RKO (cell line): Measurements from ENCODE around the gene NDUFA7.
"Not testable (repeated sequence)": the region's sequence is repeated elsewhere in the genome, so short reads cannot be mapped to it uniquely, and the experiment has no call there.

Source experiments
- DNase-seq: peaks from one replicate; pipeline ENCODE4 v3.0.0-alpha.2; 2016; ENCODE audit warnings: low spot score

NDUFA7 gene

DNA sequence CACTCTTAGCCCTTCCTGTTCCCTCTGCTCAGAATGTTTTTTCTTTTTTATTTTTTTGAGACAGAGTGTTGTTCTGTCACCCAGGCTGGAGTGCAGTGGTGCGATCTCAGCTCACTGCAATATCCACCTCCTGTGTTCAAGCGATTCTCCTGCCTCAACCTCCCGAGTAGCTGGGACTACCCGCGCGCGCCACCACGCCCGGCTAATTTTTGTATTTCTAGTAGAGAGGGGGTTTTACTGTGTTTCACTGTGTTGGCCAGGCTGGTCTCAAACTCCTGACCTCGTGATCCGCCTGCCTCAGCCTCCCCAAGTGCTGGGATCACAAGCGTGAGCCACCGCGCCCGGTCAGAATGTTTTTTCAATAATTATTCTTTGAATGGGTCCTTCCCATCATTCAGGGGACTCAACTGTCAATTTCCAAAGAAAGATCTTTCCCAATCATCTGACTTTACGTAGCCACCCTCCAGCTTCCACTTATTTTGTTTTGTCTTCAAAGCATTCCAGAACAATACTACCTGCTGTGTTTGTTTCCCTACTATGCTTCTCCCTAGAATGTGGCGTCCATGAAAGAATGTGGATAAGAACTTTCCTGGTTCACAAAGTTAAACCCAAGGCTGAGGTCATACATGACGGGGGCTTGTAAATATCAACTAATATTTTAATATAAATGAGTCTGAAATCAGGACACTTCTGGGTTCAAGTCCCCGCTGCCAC is 1.2 kb downstream of the NDUFA7 start:
- DNase-seq, result no peak

DNA sequence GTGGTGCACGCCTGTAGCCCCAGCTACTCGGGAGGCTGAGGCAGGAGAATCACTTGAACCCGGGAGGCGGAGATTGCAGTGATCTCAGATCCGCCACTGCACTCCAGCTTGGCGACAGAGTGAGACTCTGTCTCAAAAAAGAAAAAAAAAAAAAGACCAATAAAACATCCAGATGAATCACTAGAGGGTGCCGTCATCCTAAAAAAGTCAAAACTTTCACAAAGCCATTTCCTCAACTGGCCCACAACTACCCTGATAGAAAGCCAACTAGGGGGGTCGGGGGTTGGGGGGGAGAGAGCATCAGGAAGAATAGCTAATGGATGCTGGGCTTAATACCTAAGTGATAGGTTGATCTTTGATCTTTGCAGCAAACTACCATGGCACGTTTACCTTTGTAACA is 2.3 kb downstream of the NDUFA7 start:
- DNase-seq, result not testable (repeated sequence)

DNA sequence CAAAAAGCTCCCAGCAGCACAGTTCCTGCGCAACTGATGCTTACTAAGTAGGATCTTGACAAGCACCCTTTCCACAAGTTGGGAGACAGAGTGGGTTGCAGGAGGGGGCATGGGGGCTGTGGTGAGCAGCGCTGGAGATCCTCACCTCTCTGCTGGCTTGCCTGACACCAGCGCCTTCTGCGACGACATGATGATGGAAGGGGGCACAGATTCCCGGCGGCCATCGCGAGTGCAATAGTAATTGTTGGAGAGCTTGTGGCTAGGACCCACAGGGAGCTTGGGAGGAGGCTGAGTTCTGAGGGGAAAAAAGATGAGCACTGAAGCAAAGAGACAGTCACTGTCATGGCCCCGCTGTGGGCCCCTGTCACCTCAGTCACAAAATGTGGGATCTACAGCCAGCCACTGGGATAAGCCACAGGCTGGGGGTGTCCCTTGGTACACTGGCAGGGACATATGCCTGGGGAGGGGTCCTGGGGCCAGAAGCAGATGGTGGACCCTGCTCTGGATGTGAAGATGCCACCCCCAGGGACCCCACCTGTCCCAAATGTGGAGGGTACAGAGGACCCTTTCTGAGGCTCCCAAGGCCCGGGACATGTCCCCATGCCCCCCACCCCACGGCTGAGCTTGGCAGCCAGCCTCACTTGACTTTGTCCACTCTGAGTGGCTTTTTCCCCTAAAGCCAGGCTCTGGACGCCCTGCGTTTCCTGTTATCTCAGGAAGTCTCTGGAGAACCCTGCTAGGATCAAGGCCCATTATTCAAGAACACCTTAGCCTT is 4.6 kb downstream of the NDUFA7 start:
- no peak for DNase-seq

DNA sequence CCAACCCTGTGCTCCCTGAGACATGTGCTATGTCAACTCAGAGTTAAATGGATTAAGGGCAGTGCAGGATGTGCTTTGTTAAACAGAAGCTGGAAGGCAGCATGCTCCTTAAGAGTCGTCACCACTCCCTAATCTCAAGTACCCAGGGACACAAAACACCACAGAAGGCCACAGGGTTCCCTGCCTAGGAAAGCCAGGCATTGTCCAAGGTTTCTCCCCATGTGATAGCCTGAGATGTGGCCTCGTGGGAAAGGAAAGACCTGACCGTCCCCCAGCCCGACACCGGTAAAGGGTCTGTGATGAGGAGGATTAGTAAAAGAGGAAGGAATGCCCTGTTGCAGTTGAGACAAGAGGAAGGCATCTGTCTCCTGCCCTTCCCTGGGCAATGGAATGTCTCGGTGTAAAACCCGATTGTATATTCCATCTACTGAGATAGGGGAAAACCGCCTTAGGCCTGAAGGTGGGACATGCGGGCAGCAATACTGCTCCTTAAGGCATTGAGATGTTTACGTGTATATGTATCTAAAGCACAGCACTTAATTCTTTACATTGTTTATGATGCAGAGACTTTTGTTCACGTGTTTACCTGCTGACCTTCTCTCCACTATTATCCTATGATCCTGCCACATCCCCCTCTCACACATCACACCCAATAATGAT is 6.1 kb downstream of the NDUFA7 start:
- DNase-seq, result not testable (repeated sequence)

DNA sequence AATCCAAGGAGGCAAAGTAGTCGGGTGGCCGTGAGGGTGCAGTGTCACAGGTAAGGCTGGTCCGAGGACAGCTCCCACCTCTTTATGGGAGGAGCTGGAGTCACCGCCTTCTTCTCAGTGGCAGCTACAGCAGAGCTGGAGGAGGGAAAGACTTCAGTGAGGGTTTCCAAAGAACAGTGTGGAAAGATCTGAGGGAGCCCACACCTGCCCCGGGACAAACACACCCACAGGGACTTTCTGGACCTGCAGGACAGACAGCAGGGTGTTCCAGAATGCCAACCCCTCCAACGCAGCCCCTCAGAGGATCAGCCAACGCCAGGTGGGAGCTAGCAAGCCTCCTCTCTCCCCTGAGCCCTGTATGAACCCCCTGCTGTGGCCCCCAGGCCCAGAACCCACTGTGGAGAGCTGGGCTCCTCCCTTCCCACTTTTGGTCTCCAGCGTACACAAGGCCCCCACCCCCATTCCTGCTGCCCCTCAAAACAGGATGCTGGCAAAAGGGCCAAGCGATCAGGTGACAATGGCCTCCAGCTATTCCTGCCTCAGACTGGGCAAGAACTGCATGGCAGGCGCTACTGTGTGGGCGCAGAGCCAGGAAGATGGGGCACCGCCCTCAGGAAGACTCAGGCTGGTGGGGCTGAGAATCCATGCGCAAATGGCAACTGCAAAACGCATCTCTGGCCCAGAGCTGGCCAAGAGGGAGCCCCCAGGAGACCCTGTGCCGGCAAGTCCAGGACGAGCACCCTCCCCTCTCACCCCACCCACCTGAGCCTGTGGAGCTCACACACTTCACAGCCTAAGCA is 9.5 kb downstream of the NDUFA7 start:
- DNase-seq, result no peak

DNA sequence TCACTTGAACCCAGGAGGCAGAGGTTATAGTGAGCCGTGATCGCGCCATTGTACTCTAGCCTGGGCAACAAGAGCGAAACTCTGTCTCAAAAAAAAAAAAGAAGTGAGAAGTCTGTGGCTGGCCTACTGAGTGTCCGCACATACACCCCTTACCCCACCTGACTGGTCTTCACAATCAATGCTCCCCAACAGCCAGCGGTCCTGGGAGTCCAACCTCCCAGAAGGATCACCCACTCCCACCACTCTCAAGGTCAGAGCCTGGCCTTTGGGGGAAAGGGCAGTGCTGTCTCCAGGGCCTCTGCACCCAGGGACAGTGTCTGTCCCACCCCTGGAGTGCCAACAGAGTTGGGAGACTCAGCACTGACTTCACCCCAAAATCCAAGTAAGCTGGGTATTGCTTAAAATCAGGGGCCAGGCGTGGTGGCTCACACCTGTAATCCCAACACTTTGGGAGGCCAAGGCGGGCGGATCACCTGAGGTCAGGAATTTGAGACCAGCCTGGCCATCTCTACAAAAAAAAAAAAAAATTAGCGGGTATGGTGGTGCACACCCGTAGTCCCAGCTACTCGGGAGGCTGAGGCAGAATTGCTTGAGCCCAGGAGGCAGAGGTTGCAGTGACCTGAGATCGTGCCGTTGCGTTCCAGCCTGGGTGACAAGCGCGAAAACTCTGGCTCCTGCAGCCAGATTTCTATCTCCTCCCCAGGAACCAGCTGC is 10.7 kb downstream of the NDUFA7 start:
- DNase-seq, result no peak

DNA sequence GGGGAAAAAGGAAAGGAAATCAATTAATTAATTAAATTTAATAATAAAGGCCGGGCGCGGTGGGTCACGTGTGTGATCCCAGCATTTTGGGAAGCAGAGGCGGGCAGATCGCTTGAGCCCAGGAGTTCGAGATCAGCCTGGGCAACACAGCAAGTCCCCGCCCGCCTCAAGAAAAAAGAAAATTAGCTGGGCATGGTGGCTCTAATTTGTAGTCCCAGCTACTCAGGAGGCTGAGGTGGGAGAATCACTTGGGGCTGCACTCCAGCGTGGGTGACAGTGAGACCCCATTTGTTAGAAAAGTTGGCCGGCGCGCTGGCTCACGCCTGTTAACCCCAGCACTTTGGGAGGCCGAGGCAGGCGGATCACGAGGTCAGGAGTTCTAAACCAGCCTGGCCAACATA is 12.3 kb downstream of the NDUFA7 start:
- DNase-seq, result no peak

DNA sequence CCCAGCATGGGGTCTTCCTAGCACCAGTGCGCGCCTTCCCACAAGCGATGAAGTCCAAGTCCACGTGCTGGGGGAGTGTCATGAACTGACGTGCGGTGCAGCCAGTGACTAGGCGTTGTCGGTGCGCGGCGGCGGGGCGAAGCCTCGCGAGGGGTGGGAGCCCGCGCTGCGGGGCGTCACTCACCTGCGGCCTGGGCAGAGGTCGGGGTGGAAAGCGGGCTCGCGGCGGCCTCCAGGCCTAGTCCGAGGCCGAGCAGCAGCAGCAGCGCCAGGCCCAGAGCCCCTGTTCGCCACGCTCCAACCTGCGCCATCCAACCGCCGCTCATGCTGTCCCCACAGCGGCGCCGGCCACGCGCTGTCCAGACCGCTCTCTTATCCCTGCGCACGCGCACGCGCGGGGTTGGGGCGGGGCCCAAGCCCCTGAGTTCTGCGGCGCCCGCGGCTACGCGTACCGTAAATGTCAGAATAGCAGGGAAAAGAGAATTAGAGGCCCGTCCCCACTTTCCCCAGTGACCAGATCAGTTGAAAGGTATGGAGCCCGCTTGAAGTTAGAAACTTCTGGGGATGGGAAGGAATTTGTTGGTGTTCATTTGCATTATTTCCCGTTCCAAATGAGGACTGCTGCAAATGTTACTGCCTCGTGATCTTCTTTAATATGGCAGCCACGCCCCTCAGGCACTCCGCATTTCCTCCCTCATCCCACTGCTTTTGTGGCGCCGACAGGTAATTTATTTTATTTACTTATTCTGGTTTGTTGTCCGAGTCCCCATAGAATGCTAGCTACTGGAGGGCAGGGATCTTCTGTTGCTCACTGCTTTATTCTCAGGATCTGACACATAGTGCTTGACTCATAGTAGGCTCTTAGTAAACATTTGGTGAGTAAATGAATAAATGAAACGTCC is 13.0 kb downstream of the NDUFA7 start, which contains the start of gene CD320:
TSS of gene CD320 (minus strand) at position 394 of the 902 bp plus-strand sequence. CDS start at position 326, 68 bp downstream.
- peak; percentile 95 for DNase-seq

DNA sequence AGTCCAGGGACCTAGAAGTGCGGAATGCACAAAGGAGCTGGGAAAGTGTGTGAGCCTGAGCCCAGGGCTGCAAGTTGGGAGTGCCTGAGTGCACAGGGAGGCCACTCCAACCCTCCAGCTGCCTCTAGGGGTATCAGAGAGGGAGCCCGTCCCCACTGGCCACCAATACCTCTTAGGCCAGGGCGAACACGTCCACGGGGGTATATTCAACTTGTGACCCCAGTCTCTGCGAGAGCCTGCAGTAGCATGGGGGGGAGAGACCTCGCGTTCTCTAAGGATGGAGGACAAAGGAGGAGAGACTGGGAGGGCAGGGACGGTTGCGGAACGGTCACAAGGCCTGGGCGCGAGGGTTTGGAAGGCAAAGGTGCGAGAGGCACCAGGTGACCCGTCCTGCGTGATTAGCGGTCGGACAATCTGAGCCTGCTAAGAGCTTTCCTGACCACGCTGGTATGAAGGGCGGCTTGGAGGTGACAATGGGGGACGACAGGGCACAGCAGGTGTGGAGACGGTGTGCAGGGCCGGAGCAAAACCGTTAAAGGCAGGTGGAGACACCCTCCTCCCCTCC is 13.7 kb downstream of the NDUFA7 start:
- DNase-seq, result peak; percentile 49

DNA sequence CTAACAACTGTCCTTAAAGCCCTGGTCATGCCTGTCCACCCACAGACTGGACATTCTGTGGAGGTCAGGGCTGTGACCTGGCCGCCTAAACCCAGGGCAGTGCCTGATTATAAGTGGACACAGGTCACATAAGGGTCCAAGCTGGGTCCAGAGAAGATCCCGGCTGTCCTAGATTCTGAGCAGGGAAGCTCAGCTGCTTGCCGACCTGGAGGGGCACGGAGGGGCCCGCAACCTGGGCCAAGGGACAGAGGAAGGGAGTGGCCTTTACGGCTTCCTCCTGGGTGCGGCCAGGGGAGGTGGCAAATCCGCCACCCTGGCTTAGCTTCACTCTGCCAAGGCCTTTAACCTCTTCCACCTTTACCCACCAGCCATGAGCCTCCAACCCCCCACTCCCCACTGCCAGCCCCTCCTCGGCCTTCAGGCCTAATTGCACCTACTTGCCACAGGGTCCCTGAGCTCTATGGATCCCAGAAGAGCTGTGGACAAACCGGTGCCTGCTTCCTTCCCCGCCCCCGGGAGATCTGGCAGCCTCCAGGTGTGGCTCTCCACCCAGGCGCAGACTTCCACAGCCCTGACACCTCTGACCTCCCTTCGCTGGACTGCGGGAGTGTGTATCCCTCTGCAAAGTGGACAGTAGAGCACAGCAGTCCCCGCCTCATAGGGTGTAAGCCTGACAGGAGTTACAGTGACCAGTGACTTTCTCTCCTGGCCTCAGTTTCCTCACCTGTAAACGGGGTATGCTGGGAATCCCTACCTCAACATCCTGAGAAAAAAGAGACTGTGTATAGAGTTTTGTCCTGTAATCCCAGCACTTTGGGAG is 14.7 kb downstream of the NDUFA7 start:
- DNase-seq, result no peak

DNA sequence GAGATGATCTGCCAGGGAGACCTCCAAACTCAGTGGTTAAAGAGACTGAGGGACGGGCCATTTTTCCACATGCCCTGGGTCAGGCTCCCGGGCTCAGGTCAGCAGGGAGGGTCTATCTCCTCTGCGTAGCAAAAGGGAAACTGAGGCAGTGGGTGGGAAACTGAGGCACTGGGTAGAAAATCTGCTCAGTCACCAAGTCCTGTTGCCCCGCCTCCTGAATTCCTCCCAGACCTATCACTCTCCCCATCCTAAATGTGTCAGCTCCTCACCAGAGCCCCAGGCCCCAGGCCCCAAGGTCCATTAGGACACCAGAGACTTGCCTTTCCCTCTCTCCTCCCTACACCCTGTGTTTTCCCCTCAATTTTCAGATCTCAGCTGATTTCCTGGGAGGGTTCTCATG is 15.4 kb downstream of the NDUFA7 start:
- DNase-seq, result no peak

DNA sequence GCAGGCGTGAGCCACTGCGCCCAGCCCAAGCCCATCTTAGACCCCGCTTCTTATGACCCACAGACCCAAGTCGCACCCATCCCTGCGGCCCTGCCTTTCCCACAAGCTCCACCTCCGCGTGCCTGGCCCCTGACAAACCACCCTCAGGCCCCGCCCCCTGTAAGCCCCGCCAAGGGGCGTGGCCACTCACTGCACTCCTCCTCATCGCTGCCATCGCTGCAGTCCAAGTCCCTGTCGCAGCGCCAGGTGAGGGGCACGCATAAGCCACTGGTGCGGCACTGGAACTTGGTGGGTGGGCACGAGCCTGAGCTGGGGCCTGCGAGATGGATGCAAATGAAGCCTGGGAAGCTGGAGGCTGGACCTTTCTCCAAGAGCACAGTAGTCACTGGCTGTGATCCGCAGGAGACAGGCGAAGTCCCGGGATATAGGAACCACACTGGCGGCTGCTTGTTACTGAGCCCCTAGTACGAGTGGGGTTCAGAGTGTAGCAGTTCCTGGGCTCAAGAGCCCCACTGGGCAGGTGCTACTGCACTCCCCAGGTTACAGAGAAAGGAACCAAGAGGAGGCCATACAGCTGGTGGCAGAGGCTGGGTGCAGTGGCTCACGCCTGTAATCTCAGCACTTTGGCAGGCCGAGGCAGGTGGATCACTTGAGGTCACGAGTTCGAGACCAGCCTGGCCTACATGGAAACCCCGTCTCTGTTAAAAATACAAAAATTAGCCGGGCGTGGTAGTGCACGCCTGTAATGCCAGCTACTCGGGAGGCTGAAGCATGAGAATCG is 16.1 kb downstream of the NDUFA7 start:
- DNase-seq, result no peak

DNA sequence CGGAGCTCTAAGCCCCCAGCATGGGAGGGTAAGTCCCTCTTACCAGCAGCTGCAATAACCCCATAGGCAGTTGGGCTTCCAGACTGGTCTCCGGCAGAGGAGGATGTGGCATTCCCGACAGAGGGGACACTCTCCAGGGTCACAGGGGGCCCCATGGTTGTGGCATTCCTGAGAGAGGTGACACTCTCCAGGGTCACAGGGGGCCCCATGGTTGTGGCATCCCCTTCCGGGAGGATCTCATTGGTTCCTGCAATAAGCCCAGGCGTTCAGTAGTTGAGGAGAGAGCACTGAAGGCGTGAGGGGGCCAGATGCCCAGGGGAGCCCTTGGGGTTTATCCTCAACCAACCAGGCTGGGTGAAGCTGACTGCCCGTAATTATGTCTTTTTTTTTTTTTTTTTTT is 18.4 kb downstream of the NDUFA7 start:
- no peak for DNase-seq

DNA sequence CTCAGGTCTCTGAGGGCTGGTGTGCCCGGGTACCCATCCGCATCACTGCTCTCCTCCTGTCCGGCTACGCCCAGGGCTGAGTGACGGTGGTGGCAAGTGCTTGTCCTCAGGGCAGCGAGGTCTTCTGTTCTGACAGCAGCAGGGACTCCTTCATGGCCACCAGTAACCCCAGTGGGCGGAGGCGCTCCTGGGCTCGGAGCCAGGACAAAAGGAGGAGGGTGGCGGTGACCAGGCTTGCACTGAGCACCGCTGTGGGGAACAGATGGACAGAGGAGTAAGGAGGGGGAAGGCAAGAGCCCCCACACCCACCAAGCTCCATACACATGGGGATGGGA is 18.9 kb downstream of the NDUFA7 start:
- DNase-seq, result no peak

DNA sequence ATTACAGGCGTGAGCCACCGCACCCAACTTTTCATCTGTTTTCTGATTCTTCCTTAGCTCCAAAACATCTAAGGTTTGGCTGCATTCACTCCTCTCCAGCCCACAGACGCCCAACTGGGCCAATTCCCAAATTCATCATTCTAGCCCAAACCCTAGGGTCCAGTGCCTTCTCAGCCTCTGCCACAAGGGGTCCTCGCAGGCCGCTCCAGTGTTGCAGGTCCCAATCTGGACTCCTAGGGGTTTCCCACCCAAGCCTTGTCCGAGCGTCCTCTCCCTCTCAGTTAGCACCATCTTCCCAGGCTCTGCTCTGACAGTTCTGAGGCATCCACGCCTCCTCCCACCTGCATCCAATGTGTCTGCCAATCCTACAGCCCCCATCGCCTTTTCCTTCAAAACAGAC is 29.8 kb downstream of the NDUFA7 start:
- DNase-seq, result not testable (repeated sequence)

DNA sequence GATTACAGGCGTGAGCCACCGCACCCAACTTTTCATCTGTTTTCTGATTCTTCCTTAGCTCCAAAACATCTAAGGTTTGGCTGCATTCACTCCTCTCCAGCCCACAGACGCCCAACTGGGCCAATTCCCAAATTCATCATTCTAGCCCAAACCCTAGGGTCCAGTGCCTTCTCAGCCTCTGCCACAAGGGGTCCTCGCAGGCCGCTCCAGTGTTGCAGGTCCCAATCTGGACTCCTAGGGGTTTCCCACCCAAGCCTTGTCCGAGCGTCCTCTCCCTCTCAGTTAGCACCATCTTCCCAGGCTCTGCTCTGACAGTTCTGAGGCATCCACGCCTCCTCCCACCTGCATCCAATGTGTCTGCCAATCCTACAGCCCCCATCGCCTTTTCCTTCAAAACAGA is 44.7 kb downstream of the NDUFA7 start:
- DNase-seq, result not testable (repeated sequence)

DNA sequence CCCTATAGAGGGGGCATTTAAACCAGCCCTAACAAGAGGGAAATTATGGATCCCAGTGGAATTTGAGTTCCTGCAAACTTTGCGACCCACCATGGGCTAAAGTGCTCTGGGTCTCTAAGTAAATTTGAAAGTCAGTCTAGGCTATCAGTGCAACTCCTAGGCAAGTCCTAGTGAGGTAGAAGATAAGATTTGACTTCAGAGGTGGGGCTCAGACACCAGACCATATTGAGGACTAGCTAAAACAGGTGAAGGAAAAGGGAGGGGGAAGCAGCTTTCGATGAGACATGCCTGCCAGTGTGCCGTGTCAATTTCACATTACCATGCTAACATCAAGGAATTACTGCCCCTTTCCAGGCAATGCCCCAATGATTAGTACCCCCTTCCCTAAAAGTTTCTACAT is 51.5 kb downstream of the NDUFA7 start:
- DNase-seq, result no peak

DNA sequence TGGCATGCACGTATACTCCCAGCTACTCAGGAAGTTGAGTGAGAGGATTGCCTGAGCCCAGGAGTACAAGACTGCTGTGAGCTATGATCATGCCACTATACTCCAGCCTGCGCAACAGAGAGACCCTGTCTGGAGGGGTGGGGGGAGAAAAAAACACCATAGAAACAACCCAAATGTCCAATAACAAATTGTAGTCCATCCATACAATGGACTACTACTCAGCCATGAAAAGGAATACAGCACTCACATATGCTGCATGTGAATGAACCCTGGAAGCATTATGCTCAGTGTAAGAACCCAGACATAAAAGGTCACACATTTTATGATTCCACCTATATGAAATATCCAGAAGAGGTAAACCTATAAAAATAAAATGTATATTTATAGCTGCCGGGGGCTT is 55.3 kb downstream of the NDUFA7 start:
- no peak for DNase-seq

DNA sequence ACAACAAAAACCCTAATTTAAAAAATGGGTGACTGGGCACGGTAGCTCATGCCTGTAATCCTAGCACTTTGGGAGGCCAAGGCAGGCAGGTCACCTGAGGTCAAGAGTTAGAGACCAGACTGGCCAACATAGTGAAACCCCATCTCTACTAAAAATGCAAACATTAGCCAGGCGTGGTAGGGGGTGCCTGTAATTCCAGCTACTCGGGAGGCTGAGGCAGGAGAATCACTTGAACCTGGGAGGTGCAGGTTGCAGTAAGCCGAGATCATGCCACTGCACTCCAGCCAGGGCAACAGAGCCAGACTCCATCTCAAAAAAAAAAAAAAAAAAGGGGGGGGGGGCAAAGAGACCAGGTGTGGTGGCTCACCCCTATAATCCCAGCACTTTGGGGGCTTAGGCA is 56.9 kb downstream of the NDUFA7 start:
- DNase-seq, result not testable (repeated sequence)
